ENCODE results near the gene GTF2F1.

- TF ChIP-seq CTCF (IDR thresholded peaks at IDR 0.05) (no peak), POLR2A (IDR thresholded peaks at IDR 0.05) (no peak), POLR2AphosphoS5 (IDR thresholded peaks at IDR 0.05) (no peak), EP300 (IDR thresholded peaks at IDR 0.05) (no peak)
Measured at GRCh38 chr19:6343462-6343861, 49.5 kb downstream of the GTF2F1 start.
